HG02571 (cell line): ENCODE measurements around the gene GLB1L3.

Experiments used
- ATAC-seq: cut with Tn5 transposase; IDR thresholded peaks from one replicate; pipeline ENCODE4 v1.9.1; 2021; ENCODE audit warnings: mild to moderate bottlenecking, moderate library complexity; ENCODE audit not compliant: unreplicated experiment

Gene GLB1L3, protein sequence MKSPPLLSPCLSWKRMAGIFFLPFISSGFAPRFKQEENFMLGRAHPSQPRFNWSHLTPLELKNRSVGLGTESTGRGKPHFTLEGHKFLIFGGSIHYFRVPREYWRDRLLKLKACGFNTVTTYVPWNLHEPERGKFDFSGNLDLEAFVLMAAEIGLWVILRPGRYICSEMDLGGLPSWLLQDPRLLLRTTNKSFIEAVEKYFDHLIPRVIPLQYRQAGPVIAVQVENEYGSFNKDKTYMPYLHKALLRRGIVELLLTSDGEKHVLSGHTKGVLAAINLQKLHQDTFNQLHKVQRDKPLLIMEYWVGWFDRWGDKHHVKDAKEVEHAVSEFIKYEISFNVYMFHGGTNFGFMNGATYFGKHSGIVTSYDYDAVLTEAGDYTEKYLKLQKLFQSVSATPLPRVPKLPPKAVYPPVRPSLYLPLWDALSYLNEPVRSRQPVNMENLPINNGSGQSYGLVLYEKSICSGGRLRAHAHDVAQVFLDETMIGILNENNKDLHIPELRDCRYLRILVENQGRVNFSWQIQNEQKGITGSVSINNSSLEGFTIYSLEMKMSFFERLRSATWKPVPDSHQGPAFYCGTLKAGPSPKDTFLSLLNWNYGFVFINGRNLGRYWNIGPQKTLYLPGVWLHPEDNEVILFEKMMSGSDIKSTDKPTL

GRCh38 chr11:134275534-134276395, at the start of gene GLB1L3:
GLB1L3 (plus strand) TSS chr11:134276379; CDS start chr11:134276741, 362 bp downstream.
- ATAC-seq, result no peak

GRCh38 chr11:134226806-134227325, 49.3 kb upstream of the GLB1L3 start:
- ATAC-seq, result no peak

DNA sequence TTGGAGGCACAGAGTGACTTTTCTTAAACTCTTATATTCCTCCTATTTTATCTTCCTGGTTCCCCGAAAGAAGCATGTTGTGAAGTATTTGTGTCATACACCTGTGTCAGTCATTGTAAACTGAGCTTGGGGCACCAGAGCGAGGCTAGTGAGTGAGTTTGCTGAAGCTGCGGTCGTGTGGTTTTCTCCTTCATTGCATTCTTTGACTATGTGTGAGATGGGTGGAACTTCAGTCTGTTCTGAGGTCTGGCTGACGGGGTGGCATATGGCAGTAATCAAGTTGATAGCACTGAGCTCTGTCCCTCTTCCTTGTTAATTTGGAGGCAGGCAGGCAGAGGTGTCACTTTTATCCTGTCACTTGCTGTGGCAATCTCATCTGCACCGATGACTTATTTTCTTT, 47.6 kb upstream of the GLB1L3 start:
- peak; percentile 35 for ATAC-seq

- ATAC-seq, result no peak
Measured at GRCh38 chr11:134229126-134229790, 46.9 kb upstream of the GLB1L3 start.

DNA sequence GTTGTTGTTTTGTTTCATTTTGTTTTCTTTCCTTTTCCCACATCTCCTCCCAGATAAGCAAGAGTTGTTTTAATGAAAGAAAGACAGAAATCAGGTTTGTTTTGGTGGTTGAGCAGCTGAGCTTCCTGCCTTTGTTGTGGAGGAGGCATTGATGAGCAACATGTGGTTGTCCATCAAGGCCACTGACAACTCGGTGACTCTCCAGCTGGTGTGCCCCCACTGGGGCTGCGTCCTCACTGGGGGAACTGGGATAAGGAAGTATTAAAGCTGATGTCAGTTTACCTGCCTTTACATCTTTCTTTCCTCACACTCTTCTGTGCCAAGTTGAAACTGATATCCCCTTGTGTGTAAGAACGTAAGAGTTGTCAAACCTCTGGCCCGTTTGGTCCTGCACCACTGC, 45.8 kb upstream of the GLB1L3 start:
- no peak for ATAC-seq

DNA sequence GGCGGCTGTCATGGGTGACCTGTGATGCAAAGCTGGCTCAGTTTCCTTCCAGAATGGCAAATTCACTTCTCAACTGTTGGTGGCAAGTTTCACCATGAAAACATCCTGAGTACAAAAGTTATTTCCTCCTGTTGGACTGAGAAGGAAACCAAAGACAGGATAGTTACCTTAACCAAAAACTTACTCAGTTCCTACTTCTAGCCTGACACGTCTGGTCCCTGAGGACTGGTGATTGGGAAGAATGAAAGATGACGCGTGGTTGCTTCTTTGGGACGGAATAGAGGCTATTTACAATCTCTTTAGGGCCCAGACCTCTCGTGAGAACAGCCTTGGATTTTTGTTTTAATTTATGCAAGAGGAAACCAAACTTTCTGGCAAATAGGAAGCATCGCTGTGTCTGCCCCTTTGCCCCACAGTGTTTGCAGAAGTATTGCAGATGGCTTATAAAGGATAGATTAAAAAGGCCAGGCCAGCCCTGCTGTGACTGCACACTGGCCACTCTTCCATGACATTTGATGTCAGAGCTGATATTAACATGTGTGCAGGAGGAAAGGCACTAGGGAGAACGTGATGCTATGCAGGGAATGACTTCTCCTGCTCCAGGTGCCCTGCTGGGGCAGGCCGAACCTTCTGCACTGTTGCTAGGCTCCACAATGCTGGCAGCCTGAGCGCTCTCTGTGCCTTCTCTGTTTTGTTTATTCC, 44.1 kb upstream of the GLB1L3 start:
- ATAC-seq, result no peak

DNA sequence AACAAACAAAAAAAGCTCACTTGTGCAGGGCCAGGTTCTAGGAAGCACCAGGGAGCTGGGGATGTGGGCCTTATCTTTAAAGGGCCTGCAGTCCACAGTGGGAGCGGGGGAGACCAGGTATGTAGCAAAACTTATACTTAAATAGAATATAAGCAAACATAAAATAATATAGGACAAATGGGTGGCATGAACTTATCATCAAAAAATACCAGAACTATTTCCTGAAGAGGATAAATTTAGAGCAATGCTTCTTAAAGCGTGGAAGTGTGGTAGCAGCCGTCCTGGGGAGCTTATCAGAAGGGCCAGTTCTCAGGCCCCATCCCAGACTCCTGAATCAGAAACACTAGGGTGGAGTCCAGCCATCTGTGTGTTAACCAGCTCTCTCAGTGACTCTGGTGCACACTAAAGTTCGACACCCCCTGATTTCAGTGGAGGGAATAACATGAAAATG, 42.4 kb upstream of the GLB1L3 start:
- no peak for ATAC-seq

DNA sequence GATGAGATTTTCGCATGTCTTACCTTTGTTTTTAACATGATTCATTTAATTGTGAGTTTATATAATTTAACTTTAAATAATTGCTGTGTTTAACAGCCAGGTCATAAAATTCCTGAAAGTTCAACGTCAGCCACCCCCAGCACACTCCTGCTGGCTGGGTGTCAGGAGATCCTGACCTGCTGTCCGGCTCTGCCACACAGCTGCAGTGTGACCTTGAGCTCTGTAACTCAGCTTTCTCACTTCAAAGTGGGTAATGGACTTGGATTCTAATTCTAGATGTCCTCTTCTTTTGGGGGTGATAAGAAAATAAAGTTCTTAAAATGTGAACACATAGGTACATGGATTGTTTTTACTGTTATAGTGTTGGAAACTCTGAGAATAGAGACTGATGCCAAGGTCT, 40.8 kb upstream of the GLB1L3 start:
- no peak for ATAC-seq

DNA sequence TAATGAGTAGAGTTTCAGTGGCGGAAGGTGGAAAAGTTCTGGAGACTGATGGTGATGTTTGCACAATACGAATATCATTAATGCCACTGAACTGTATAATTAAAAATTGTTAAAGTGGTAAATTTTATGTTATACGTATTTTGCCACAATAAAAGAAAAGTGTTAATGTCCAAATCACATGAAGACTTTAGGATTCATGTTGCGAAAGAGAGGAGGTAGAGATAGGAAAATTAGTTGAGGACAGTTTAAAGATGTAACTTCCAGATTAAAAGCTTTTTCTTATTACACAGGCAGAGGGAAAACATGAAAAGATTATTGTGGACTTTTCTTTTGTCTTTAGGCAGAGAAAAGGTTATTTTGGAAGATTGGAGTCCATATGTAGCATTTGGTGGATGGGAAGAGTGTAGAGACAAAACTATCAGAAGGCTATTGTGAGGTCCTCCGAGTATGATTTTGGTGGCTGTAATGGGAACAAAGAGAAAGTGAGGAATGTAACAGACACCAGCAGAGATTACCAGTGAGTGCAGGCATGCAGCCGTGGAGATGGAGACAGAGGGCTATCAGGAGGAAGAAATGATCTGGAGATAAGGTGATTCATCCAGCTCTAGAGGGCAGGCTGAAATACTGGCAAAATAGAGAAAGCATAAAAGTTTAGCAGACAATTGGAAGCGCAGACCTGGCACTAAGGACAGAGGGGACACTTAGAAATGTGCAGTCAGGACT, 39.2 kb upstream of the GLB1L3 start:
- no peak for ATAC-seq

DNA sequence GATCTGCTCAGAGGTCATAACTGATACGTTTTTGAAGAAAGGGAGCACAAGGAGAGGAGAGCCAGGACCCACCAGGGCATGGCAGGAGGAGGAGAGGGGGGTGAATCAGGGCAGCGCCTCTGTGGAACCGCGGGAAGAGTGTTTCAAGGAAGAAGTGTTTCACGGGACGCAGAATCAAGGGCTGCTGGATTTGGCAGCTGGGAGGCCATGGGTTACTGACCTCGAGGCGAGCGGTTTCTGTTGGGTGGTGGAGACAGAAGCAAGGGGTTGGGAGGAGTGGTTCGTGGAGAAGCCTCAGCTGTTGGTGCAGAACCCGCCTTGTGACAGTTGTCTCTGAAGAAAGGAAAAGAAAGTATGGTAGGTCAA, 38.6 kb upstream of the GLB1L3 start:
- ATAC-seq, result no peak

- no peak for ATAC-seq
Measured at GRCh38 chr11:134238956-134239355, 37.2 kb upstream of the GLB1L3 start.

DNA sequence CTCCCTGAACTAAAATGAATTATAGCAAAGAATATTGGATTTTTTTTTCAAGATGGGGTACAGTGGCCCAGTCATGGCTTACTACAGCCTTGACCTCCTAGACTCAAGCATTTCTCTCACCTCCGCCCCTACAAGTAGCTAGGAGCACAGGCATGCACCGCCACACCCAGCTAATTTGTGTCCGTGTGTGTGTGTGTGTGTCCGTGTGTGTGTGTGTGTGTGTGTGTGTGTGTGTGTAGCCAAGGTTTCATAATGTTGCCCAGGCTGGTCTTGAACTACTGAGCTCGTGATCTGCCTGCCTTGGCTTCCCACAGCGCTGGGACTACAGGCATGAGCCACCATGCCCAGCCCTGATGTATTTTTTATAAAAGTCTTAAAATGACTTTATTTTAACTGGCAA, 35.6 kb upstream of the GLB1L3 start:
- ATAC-seq, result no peak

- no peak for ATAC-seq
Measured at GRCh38 chr11:134242376-134242775, 33.8 kb upstream of the GLB1L3 start.

DNA sequence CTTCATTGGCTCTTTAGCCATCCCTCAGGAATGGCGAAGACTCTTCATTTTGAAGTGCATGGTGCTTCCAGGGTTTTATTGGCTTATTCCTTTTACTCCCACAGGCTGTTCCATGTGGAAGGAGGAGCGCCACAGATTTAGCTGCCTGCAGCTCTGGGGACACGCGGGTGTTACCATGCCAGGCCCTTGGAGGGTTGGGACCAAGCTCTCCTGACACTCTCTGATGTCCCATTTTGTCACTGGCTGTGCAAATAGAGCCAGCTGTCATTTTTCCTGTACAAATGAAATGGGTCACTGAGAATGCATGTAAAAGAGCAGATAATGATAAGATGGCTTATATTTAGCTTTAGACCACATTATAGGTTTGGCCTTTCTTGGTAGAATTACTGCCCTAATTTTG, 32.3 kb upstream of the GLB1L3 start:
- ATAC-seq, result no peak

DNA sequence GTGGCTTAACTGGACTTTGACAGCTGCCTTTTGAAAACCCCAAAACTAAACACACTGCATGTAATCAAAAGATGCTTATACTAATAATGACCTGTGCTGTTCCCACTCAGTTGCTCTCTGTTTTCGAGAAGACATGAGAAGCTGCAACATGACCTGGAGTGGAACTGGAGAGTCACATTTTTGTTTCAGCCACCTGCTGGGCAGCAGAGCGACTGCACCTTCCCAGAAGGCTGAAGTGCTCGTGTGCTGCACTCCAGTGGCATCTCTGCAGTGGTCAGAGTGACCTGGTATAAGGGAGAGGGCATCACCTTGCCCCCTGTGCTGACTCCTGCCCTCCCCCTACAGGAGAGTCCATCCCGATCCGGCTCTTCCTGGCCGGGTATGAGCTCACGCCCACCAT, 31.6 kb upstream of the GLB1L3 start:
- peak; percentile 48 for ATAC-seq

DNA sequence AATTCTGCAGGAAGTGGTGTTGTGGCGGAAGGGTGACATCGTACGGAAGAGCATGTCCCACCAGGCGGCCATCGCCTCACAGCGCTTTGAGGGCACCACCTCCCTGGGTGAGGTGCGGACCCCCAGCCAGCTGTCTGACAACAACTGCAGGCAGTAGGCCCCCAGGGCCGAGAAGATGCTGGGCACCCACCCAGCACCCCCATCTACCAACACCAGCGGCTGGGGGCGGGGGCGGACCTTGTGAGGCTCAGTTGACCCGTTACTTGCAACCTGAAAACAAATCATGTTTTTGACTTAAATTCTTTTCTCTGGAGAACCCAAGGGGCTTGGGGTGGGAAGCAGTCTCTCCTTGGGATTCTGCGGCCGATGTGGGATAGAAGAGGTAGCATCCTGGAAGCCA, 30.7 kb upstream of the GLB1L3 start:
- ATAC-seq, result no peak

- ATAC-seq, result no peak
Measured at GRCh38 chr11:134246100-134246499, 30.1 kb upstream of the GLB1L3 start.

DNA sequence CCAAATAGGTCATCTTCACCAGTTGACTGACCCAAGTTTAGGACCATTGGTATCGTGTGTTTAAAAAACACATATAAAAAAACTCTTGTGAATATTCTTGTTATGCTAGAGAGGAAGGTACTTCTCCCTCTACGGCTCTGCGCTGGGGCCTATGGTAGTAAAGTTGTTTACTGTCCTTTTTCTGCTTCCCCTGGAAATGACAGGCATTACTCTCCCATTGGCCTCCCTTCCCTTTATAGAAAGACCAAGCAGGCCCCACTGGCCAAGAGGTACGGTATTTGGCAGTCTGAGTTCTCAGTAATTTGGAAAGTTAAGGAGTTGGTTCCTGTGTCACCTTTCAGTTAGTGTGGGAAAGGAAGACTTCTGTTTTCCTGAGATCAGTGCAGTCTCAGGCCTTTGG, 29.5 kb upstream of the GLB1L3 start:
- ATAC-seq, result no peak

- no peak for ATAC-seq
Measured at GRCh38 chr11:134248910-134249480, 27.2 kb upstream of the GLB1L3 start.
